Frontal cortex (tissue), 4 donors: ENCODE data around the gene TRABD2B. TPM values are rescaled to one million over a fixed set of nuclear protein-coding genes. Genes with fewer than 3 reads are reported as not detected.

ENCODE experiments used
- DNase-seq, 2 donors: peaks; one replicate each; pipeline ENCODE4 v3.0.0; 2012; ENCODE audit warnings: low spot score in 2 of 2
- FAIRE-seq: peaks from 2 replicates; lab custom pipeline; 2012; peaks lifted over from hg19 to GRCh38; lab: Jason Lieb, UNC
- total RNA-seq: library from RNA; depleted of rRNA; stranded (reverse); fragments of >200 nt; gene quantifications from one replicate; pipeline ENCODE4 v1.2.3, GENCODE V29; 2014
- donor health status: control.
- donor health status: control.
- donor health status: control.

TRABD2B gene
- total RNA-seq, 1 donor from 2014 or later = under 0.01 TPM

GRCh38 chr1:47843059-47843458, 154.1 kb downstream of the TRABD2B start:
- DNase-seq = no peak
- no peak for FAIRE-seq

DNA sequence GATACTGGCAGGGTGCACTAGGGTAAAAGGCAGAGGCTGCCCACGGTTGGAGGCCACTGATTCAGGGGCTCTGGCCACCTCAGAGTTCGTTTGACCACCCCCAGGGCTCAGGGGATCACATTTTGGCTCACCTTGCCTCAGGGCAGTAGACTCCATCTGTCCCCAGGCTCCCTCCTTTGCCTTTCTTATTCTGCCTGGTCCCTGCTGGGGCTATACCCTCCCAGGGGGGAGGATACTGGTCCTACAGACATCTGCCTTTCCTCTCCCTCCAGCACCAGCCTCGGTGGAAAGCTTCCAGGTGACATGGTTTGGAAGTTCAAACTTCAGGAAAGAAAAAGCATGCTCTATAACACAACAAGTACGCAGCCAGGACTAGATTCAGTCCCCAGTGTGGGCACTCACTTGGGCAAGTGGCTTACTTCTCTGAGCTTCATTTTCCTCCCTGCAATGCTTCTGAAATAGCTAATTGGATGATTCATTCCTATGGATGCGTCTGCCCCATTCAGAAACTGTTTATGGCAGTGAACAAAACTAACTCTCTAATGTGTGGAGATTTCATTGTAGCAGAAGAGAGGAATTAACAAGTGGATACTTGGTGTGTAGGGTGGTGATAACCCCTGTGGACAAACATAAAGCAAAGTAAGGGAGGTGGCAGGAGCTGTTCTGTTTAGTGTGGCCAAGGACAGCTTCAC, 154.8 kb downstream of the TRABD2B start:
- FAIRE-seq (no peak), DNase-seq (no peak)

DNA sequence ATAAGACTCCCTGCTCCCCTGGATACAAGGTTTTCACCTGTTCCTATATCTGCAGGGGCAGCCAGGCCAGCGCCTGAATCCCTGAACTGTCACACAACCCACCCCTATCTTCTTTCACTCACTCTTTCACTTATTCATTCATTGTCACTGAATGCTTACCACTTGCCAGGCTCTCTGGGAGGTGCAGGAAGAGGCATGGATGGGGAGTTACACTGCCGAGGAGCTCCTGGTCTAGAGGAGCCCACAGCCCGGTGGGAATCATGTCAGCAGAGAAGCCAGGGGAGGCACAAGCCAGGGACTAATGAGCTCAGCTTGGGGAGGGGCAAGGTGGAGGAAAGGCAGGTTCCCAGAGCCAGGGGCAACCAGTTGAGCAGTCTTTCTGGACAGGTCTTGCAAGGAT, 155.8 kb downstream of the TRABD2B start:
- DNase-seq (no peak), FAIRE-seq (no peak)

GRCh38 chr1:47840393-47841190, 156.6 kb downstream of the TRABD2B start:
- FAIRE-seq = no peak
- DNase-seq = no peak

- DNase-seq = no peak
- no peak for FAIRE-seq
Measured at GRCh38 chr1:47839433-47839760, 157.8 kb downstream of the TRABD2B start.

DNA sequence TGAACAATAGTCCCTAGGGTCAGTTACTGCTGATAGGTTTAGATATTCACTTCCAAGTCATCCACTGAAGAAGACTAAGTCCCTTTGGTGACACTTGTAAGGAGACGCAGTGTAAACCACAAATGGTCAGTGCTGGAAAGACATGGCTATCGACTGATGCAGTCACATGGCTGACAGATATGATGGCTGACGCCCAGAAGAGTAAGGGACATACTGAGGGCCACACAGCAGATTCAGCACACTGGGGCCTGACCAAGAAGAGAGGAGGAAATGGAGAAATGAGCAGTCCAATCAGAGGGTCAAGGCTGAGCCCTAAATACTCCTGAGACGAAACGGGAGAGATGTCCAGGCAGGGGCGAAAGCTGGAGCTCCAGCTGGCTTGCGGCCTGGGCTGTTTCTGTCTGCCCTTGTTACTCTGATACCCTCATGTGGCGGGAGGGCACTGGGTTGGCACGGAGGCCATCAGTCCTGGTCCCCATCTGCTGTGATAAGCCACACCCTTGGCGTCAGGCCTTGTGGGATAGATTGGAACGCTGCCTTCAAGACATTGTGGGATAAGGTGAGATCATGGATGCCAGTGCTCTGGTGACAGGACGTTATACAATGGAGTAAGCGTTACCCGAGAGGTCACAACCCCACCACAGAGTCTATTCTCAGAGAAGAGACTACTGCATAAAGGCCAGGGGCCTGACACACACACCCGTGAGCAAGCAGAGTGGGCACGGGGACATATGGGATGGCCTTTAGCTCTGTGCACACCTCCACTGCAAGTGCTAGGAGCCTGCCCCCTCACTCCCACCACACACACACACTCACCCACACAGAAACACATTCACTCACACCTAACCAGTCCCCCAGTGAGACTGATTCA, 158.4 kb downstream of the TRABD2B start:
- DNase-seq = no peak
- no peak for FAIRE-seq

DNA sequence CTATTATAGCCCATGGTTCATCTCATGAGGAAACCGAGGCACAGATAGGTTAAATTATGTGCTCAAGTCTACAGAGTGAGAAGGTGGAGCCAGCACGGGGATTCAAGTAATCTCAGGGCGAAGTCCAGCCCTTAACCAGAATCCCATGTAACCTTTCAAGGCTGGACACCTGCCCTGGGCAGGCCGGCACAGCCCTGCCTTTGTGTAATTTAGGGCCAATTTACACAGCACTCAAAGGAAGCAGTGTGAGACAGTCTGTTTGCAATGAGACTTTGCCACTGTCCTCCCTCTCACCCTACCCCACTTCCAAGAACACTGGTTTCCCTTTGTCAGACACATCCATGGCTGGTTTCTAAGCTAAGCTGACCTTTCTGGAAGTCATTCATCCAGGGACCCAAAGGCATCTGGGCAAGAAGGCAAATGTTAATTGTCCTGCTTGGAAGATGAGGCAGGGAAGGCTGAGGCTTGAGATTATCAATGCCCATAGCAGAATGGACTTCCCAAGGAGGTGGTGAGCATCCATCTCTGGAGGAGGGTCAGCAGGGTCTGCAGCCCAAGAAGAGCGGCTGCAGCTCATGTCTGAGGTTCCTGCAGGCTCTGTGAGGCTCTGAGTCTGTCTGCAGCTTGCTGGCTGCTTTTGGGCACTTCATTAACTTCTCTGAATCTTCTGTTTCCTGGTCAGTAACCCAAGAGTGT, 159.2 kb downstream of the TRABD2B start:
- FAIRE-seq (no peak), DNase-seq (no peak)

GRCh38 chr1:47837056-47837830, 159.9 kb downstream of the TRABD2B start:
- FAIRE-seq = no peak
- DNase-seq = no peak

DNA sequence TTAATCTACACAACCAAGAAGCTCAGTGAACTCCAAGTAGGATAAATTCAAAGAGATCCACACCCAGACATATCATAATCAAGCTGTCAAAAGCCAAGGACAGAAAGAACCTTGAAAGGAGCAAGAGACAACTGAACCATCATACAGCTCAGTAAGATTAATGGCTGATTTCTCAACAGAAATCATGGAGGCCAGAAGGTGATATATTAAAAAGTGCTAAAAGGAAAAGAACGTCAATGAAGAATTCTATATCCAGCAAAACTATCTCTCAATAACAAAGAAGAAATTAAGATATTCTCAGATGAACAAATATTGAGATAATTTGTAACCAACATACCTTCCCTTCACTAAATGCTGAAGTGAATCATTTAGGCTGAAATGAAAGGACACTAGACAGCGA, 161.8 kb downstream of the TRABD2B start:
- FAIRE-seq = no peak
- no peak for DNase-seq

- no peak for FAIRE-seq
- no peak for DNase-seq
Measured at GRCh38 chr1:47834326-47834725, 162.9 kb downstream of the TRABD2B start.

DNA sequence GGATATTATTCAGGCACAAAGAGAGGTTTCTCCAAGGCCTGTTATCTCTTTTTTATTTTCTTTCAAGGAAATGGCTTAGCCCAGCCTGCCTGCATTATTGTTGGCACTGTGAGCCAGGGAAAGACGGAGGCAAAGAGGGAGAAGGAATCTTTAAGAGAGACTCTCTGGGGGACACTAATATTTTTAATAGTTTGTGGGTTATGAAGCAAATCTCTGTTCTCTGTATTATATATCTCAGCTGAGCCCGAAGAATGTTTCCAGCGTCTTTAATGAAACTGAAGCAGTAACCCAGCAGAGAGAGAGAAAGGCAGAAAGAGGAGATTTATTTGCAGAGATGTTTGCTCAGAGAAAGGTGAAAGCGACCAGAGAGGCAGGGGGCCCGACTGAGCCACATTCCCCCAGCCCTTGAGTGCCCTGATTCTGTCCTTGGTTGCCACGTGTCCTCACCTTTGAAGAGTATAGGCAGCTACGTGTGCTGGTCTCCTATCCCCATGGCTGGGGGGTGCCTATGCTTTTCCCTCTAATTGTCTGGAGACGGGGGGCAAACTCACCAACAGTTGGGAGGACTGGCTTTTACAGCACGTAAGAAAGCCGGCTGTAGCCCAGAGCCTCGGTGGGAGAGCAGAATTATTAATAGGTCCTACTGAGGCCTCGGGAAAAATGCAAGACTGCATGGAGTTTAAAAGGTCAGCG, 166.4 kb downstream of the TRABD2B start:
- DNase-seq (no peak), FAIRE-seq (no peak)

GRCh38 chr1:47830021-47830420, 167.2 kb downstream of the TRABD2B start:
- DNase-seq = no peak
- FAIRE-seq = no peak

DNA sequence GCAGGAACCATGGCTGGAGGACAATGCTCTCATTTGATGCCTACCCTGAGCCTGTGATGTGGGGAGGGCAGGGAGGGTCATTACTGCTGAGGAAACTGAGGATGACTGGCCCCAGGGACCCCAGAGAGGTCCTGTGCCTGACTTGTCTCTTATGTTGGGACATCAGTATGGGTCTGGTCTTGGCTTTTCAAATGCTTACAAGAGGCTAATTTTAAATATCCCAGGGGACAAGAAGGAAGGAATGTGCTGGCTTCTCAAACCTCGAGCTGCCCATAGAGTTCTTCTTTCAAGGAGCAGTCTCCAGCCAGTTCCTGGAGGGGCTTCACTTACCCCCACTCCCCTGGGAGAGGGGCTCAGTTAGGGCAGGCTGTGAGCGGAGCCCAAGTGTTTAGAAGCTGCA, 168.2 kb downstream of the TRABD2B start:
- DNase-seq = no peak
- no peak for FAIRE-seq

- FAIRE-seq (no peak), DNase-seq (no peak)
Measured at GRCh38 chr1:47827109-47827508, 170.1 kb downstream of the TRABD2B start.

DNA sequence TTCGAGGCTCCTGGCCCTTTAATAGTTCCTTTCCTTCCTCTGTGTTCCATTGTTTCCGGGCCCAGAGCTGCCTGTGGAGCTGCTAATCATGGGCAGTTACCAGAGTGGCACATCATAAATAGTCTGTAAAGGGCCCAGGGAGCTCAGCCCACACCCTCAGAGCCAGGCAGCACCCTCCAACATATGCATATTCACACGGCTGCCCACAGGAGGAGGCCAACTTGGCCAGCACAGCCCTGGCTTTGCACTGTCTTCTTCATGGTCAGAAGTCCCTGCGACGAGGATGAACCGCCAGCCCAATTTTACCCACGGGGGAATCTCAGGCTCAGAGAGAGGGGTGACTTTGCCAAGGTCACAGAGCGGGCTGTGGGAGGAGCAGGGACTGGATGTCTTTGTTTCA, 172.5 kb downstream of the TRABD2B start:
- FAIRE-seq = no peak

GRCh38 chr1:47824297-47824696, 172.9 kb downstream of the TRABD2B start:
- no peak for FAIRE-seq

More for the DNA sequence above, 172.5 kb downstream of the TRABD2B start:
- DNase-seq = no peak

DNA sequence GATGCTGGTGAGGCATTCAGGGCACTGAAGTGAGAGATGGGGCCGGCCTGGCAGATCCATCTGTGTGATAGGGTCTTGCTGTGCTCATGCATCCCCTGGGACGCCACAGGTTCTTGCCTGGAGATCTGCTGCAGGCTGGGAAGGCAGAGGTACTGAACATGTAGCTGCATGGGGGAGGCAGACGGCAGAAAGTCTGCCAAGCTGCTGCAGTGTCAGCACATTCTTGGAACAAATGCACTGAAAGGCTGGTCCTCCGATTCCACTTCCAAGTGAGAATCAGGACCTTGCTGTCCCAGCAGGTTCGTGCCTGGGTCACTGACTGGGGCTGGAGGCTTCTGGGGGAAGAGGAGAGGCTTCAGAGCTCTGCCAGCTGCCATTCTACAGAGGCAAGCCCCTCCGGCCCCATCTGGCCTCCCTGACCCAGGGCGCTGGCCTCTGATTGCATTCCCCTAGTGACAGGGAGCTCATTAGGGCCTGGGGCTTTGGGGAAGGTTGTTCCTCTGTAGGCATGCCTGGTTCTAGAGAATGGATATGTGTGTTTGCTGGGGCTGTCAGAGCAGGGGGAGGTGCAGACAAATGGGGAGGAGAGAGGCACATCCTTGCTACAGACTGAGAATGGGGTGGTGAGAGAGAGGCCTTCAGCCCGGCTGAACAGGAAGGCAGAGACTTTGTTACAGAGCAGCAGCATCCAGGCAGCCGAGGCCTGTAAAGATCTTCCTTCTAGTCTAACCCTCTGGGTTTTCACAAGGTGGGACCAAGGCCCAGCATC, 174.0 kb downstream of the TRABD2B start:
- FAIRE-seq = no peak

More at GRCh38 chr1:47824297-47824696, 172.9 kb downstream of the TRABD2B start:
- no peak for DNase-seq

GRCh38 chr1:47821760-47822159, 175.4 kb downstream of the TRABD2B start:
- DNase-seq (no peak), FAIRE-seq (no peak)

More for the DNA sequence above, 174.0 kb downstream of the TRABD2B start:
- DNase-seq = no peak
